HG03135 (cell line): ENCODE data around the gene BRD8.

Source experiments
- ATAC-seq: cut with Tn5 transposase; IDR thresholded peaks from one replicate; pipeline ENCODE4 v1.9.1; 2021; ENCODE audit warnings: mild to moderate bottlenecking, moderate library complexity; ENCODE audit not compliant: unreplicated experiment

Gene BRD8

GRCh38 chr5:138105709-138106108, 72.7 kb downstream of the BRD8 start:
- ATAC-seq: no peak

- ATAC-seq: no peak
Measured at GRCh38 chr5:138103319-138103637, 75.2 kb downstream of the BRD8 start.

- ATAC-seq: no peak
Measured at GRCh38 chr5:138102454-138103318, 75.7 kb downstream of the BRD8 start.

- no peak for ATAC-seq
Measured at GRCh38 chr5:138096997-138097828, 81.2 kb downstream of the BRD8 start.

- no peak for ATAC-seq
Measured at GRCh38 chr5:138096363-138096762, 82.1 kb downstream of the BRD8 start.

- ATAC-seq: no peak
Measured at GRCh38 chr5:138095100-138095907, 83.1 kb downstream of the BRD8 start.

GRCh38 chr5:138093036-138093435, 85.4 kb downstream of the BRD8 start:
- no peak for ATAC-seq

GRCh38 chr5:138092301-138092700, 86.1 kb downstream of the BRD8 start:
- no peak for ATAC-seq

- no peak for ATAC-seq
Measured at GRCh38 chr5:138091685-138092084, 86.7 kb downstream of the BRD8 start.
